H1 (cell line): ENCODE data around the gene YIPF3. TPM values are rescaled to one million over a fixed set of nuclear protein-coding genes. Genes with fewer than 3 reads are reported as not detected.

Experiments used
- CHD2 ChIP-seq: IDR thresholded peaks from 2 replicates; pipeline ENCODE4 v1.6.1; 2012; ENCODE audit warnings: low read length, improper control_type of control experiment
- CREB1 ChIP-seq: IDR thresholded peaks from 2 replicates; pipeline ENCODE4 v1.6.1; 2012; ENCODE audit warnings: inconsistent platforms
- CTBP2 ChIP-seq: IDR thresholded peaks from 2 replicates; pipeline ENCODE4 v1.7.0; 2011; ENCODE audit warnings: borderline replicate concordance, mild to moderate bottlenecking, moderate library complexity, mixed read lengths, low read length; ENCODE audit not compliant: insufficient read depth, insufficient read length
- CTCF ChIP-seq, 3 experiments: IDR thresholded peaks; 1 replicate in 2 of 3; 2 replicates in 1 of 3; pipeline versions ENCODE4 v1.5.1 to v1.6.1; 2011; ENCODE audit warnings: low read length in 3 of 3, mild to moderate bottlenecking in 3 of 3, inconsistent platforms in 2 of 3, low read depth in 1 of 3, moderate library complexity in 1 of 3; ENCODE audit not compliant: insufficient read depth in 1 of 3; ENCODE audit errors: control extremely low read depth in 1 of 3
- E2F6 ChIP-seq: IDR thresholded peaks from 2 replicates; pipeline ENCODE4 v1.6.1; 2012; ENCODE audit warnings: inconsistent platforms
- HDAC2 ChIP-seq, 2 experiments: fragments of 300-600 bp in 1 of 2; sonication (generic) in 1 of 2; IDR thresholded peaks; 2 replicates each; pipeline ENCODE4 v1.6.1; 2011 to 2012; ENCODE audit warnings: low read depth in 2 of 2, low read length in 2 of 2, mild to moderate bottlenecking in 2 of 2, moderate library complexity in 2 of 2, borderline replicate concordance in 1 of 2, inconsistent platforms in 1 of 2
- POLR2A ChIP-seq, 2 experiments: IDR thresholded peaks; 1 replicate in 1 of 2; 2 replicates in 1 of 2; pipeline ENCODE4 v1.6.1; 2011; ENCODE audit warnings: low read depth in 2 of 2, low read length in 2 of 2, mild to moderate bottlenecking in 2 of 2; ENCODE audit errors: control extremely low read depth in 1 of 2
- SIN3A ChIP-seq, 2 experiments: IDR thresholded peaks in 1 of 2; conservative IDR thresholded peaks in 1 of 2; 2 replicates each; pipeline ENCODE4 v1.6.1; 2011 to 2012; ENCODE audit warnings: low read length in 2 of 2, improper control_type of control experiment in 1 of 2, low read depth in 1 of 2, mild to moderate bottlenecking in 1 of 2
- SIX5 ChIP-seq: IDR thresholded peaks from 2 replicates; pipeline ENCODE4 v1.6.1; 2011; ENCODE audit warnings: mild to moderate bottlenecking, low read depth, low read length
- YY1 ChIP-seq: IDR thresholded peaks from 2 replicates; pipeline ENCODE4 v1.6.1; 2011; ENCODE audit warnings: low read depth, mild to moderate bottlenecking, low read length
- polyA plus RNA-seq, 7 experiments: library from polyadenylated mRNA; depleted of rRNA in 3 of 7; stranded (reverse) in 5 of 7; unstranded in 2 of 7; fragments of >200 nt in 5 of 7; fragments of 200-250 nt in 2 of 7; gene quantifications; 1 replicate in 5 of 7; 2 replicates in 1 of 7; 4 replicates in 1 of 7; pipeline versions ENCODE4 v1.2.1 to v1.2.3, GENCODE V29; 2011 to 2013; ENCODE audit warnings: missing spikeins in 2 of 7, mixed read lengths in 2 of 7
- total RNA-seq: library from RNA; stranded (reverse); fragmentation: NEBNext Ultra II Directional; extraction: Animal tissue kit (Norgen Biotek cat#: 25700); gene quantifications from 2 replicates; pipeline ENCODE4 v1.2.1, GENCODE V29; 2021

YIPF3 gene
- total and polyA plus RNA-seq, 2 of the 8 experiments (the other 6 are each of a cell fraction or from before 2014, with no cell fraction given), result 77.2 to 225 TPM

GRCh38 chr6:43517505-43518357 is 1.0 kb upstream of the YIPF3 start (continued):
- no peak for TF ChIP-seq CTCF (IDR thresholded peaks at IDR 0.05; ENCODE audit: control extremely low read depth in 1 of 3, insufficient read depth in 1 of 3, low read depth in 1 of 3, low read length in 3 of 3)
- TF ChIP-seq YY1, result no peak
- no peak for TF ChIP-seq CTBP2
- no peak for TF ChIP-seq SIN3A (conservative IDR thresholded peaks at IDR 0.05 in 1 of 2, IDR thresholded peaks at IDR 0.05 in 1 of 2; ENCODE audit: low read depth in 1 of 2, low read length in 2 of 2)
- no peak for TF ChIP-seq E2F6
- no peak; a peak in 1 of 3 replicates for TF ChIP-seq POLR2A (IDR thresholded peaks at IDR 0.05; ENCODE audit: control extremely low read depth in 1 of 2, low read depth in 2 of 2, low read length in 2 of 2)
- TF ChIP-seq CHD2, result no peak
- TF ChIP-seq CREB1, result no peak
- no peak for TF ChIP-seq SIX5
- no peak for TF ChIP-seq HDAC2 (IDR thresholded peaks at IDR 0.05; ENCODE audit: borderline replicate concordance in 1 of 2, low read depth in 2 of 2, low read length in 2 of 2)
